Measurements from ENCODE around the gene RORC.

- TF ChIP-seq CTCF (conservative IDR thresholded peaks at IDR 0.05 in 1 of 2, IDR thresholded peaks at IDR 0.05 in 1 of 2; ENCODE audit: low read depth in 1 of 2, low read length in 2 of 2): no peak
- TF ChIP-seq EZH2 (IDR thresholded peaks at IDR 0.05; ENCODE audit: low read length, missing control alignments): no peak
Observed at GRCh38 chr1:151822404-151822803, 9.2 kb downstream of the RORC start.

All from fibroblast of lung (primary cell).